ENCODE data around the gene SERPINB2. TPM values are rescaled to one million over a fixed set of nuclear protein-coding genes. Genes with fewer than 3 reads are reported as not detected.

SERPINB2 gene
- polyA plus RNA-seq, 1 donor (not counting 4 experiments of a cell fraction or from before 2014, with no cell fraction given), result 733 TPM

- Histone ChIP-seq H3K9me3 (ENCODE audit: control insufficient read depth, low read depth, low read length) (no peaks in the 10 kb centered on the region), H2AFZ (ENCODE audit: control insufficient read depth, low read length) (peak overlapping the region; percentile 41), H3K9ac (ENCODE audit: control insufficient read depth, extremely low read depth, insufficient read depth, low read length) (no peak overlapping the region), H4K20me1 (ENCODE audit: control insufficient read depth, extremely low read depth, insufficient read depth, low read length) (no peaks in the 10 kb centered on the region), H3K4me2 (ENCODE audit: control insufficient read depth, extremely low read depth, insufficient read depth, low read depth, low read length) (peak overlapping the region; percentile 33), H3K27me3 (ENCODE audit: control insufficient read depth, extremely low read depth, insufficient read depth, low read length) (no peaks in the 10 kb centered on the region), H3K4me3 (ENCODE audit: control insufficient read depth in 2 of 3, extremely low read depth in 1 of 3, insufficient read depth in 2 of 3, low read depth in 1 of 3, low read length in 3 of 3) (peak overlapping the region in 1 of 3 experiments; percentile 3), H3K27ac (ENCODE audit: control insufficient read depth, insufficient read depth, low read length) (peak overlapping the region; percentile 34), H3K79me2 (ENCODE audit: control insufficient read depth, insufficient read depth, low read length) (no peaks in the 10 kb centered on the region), H3K36me3 (ENCODE audit: control insufficient read depth in 2 of 2, extremely low read depth in 1 of 2, insufficient read depth in 2 of 2, low read length in 2 of 2) (no peaks in the 10 kb centered on the region), H3K9me1 (ENCODE audit: control insufficient read depth, extremely low read depth, insufficient read depth, low read length) (no peaks in the 10 kb centered on the region), H3K4me1 (ENCODE audit: control insufficient read depth, extremely low read depth, insufficient read depth, low read length) (peaks cover 21% of the 10 kb centered on the region)
- peak; percentile 95 for FAIRE-seq
- DNase-seq (ENCODE audit: low read depth, low spot score), result no peak
- dilution Hi-C loops (cut with MboI; ENCODE audit: extremely low pct_ligation_motif_present, low sequenced_read_pairs), result no loop called here
- no peak for TF ChIP-seq EZH2 (IDR thresholded peaks at IDR 0.05; ENCODE audit: low read length)
- peak; percentile 62 to 82 (median 67) for TF ChIP-seq CTCF (optimal IDR thresholded peaks at IDR 0.05 in 1 of 3, IDR thresholded peaks at IDR 0.05 in 1 of 3, conservative IDR thresholded peaks at IDR 0.05 in 1 of 3; ENCODE audit: extremely low read depth in 1 of 3, insufficient read depth in 2 of 3, low read length in 3 of 3)
Observed at GRCh38 chr18:63850020-63850419, 37.5 kb upstream of the SERPINB2 start.

- peak overlapping the region; percentile 34 for H3K27ac ChIP-seq (ENCODE audit: control insufficient read depth, insufficient read depth, low read length)
- peak overlapping the region; percentile 58 for H2AFZ ChIP-seq (ENCODE audit: control insufficient read depth, low read length)
- DNase-seq (ENCODE audit: low read depth, low spot score) (no peak), FAIRE-seq (peak; percentile 34)
- H3K9me3 ChIP-seq (ENCODE audit: control insufficient read depth, low read depth, low read length), result no peaks in the 10 kb centered on the region
- H3K4me2 ChIP-seq (ENCODE audit: control insufficient read depth, extremely low read depth, insufficient read depth, low read depth, low read length), result peak overlapping the region; percentile 33
- H3K9ac ChIP-seq (ENCODE audit: control insufficient read depth, extremely low read depth, insufficient read depth, low read length), result peak overlapping the region; percentile 26
- H3K4me1 ChIP-seq (ENCODE audit: control insufficient read depth, extremely low read depth, insufficient read depth, low read length), result peaks cover 21% of the 10 kb centered on the region
- H3K4me3 ChIP-seq (ENCODE audit: control insufficient read depth in 2 of 3, extremely low read depth in 1 of 3, insufficient read depth in 2 of 3, low read depth in 1 of 3, low read length in 3 of 3), result peak overlapping the region in 1 of 3 experiments; percentile 3
- no peaks in the 10 kb centered on the region for H3K27me3 ChIP-seq (ENCODE audit: control insufficient read depth, extremely low read depth, insufficient read depth, low read length)
- H4K20me1 ChIP-seq (ENCODE audit: control insufficient read depth, extremely low read depth, insufficient read depth, low read length), result no peaks in the 10 kb centered on the region
- no peaks in the 10 kb centered on the region for H3K36me3 ChIP-seq (ENCODE audit: control insufficient read depth in 2 of 2, extremely low read depth in 1 of 2, insufficient read depth in 2 of 2, low read length in 2 of 2)
- no peak for TF ChIP-seq CTCF (optimal IDR thresholded peaks at IDR 0.05 in 1 of 3, IDR thresholded peaks at IDR 0.05 in 1 of 3, conservative IDR thresholded peaks at IDR 0.05 in 1 of 3; ENCODE audit: extremely low read depth in 1 of 3, insufficient read depth in 2 of 3, low read length in 3 of 3)
- no peak for TF ChIP-seq EZH2 (IDR thresholded peaks at IDR 0.05; ENCODE audit: low read length)
- H3K9me1 ChIP-seq (ENCODE audit: control insufficient read depth, extremely low read depth, insufficient read depth, low read length), result no peaks in the 10 kb centered on the region
- dilution Hi-C loops (cut with MboI; ENCODE audit: extremely low pct_ligation_motif_present, low sequenced_read_pairs), result no loop called here
- H3K79me2 ChIP-seq (ENCODE audit: control insufficient read depth, insufficient read depth, low read length), result no peaks in the 10 kb centered on the region
Observed at GRCh38 chr18:63850636-63851035, 36.9 kb upstream of the SERPINB2 start.
